Stimulated activated CD8-positive, alpha-beta memory T cell treated with anti-CD3 and anti-CD28 coated beads, Interleukin-7, amount 100 ng/mL, for 1 hour (primary cell): Measurements from ENCODE around the gene KRT84.
"Not testable (repeated sequence)": the region's sequence is repeated elsewhere in the genome, so short reads cannot be mapped to it uniquely, and the experiment has no call there.

ENCODE experiments used
- DNase-seq, 2 donors: peaks; one replicate each; pipeline ENCODE4 v3.0.0-alpha.2; 2020; ENCODE audit warnings: low read depth in 2 of 2

The KRT84 gene

GRCh38 chr12:52360663-52361271 lies 24.7 kb downstream of the KRT84 start:
- DNase-seq: no peak

- DNase-seq: no peak
These were observed 25.3 kb downstream of the KRT84 start for GRCh38 chr12:52360106-52360662.

- no peak for DNase-seq
These were observed 25.8 kb downstream of the KRT84 start for GRCh38 chr12:52359621-52360061.

DNA sequence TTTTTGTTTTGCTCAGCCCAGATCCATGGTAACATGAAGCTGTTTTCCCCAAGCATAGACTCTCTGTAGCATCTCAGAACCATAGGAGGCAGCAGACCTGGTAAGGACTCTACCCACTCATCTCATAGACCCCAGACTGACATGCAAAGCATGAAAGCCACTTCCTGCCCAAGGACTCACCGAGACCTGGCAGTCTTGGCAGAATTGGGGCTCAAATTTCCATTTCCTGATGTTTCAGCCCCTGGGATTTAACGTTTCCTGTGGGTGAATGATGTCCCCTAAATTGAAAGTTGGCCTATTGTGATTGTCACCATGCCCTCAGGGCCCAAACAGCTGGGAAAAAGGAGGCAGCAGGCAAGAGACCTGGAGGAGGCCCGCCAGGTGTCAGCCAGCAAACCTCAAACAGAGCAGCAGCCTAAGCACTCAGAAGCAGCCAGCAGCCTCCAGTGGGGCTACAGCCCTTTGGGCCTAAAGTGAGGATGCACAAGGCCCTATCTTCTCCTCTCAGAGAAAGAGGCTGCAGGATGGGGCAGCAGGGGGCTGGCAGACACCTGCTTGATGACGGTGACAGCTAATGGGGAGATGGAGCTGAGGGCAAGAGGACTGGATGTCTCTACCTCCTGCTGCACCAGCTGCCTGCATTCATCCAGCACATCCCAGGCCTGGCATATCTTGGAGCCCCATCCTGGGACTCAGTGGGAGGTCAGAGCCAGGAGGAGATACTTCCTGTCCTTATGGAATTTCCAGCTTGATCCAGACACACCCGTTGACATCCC lies 26.7 kb downstream of the KRT84 start:
- no peak for DNase-seq

DNA sequence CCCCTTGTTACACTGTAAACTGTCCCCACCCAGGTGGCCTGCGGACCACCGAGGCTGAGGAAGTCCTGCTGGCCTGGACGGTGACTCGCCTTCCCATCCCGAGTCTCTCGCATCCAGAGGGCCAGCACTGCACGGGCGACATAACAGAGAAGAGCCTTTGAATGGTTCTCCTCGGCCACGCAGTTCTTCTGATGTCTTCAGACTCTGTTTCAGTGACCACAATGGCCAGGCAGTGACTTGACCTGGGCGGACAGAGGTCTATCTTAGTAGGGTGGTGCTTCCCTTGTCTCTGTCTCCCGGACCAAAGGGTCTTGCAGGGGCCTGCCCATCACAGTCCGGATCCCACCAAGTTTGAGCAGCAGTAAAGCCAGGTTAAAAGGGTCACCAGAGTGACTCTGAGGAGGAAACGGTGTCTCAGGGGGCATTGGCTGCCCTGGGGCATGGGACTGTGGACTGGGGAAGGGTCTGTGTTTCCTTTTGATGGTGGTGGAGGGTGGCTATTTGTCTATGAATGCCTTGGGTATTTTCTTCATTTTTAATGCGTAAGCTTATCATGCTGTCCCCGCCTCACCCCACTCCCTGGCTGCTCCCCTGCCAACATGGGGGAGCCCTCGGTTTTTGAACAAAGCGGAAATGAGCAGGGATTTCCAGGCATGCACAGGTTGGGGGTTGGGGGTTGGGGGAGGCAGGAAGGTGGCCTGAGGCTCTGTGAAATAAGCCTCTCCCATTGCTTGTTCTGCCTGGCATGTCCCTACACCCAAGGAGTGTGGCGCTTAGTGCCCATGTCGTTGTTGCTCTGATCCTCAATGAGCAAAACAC lies 28.5 kb downstream of the KRT84 start:
- DNase-seq: no peak

GRCh38 chr12:52356031-52356761 lies 29.3 kb downstream of the KRT84 start:
- DNase-seq: no peak

- no peak for DNase-seq
These were observed 30.3 kb downstream of the KRT84 start for GRCh38 chr12:52355176-52355575.

- DNase-seq: no peak
These were observed 31.3 kb downstream of the KRT84 start for GRCh38 chr12:52354200-52354599.

DNA sequence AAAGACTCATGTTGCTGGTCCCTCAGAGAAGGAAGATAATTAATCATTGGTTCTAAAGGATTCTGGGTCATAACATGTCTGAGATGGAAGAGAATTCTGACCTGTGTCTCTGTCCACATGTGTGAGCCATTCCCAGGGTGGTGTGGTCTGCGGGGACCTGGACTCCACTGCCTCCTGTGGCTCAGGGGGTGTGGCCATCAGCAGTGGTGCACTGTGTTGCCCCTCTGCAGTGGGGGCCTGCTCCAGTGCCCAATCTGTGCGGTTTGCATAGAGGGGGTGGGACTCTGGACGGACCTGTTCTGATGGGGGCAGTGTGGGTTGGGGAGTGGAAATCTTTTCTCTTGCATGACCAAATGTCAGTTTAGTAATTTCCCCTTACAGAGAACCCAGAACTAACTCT lies 31.7 kb downstream of the KRT84 start:
- no peak for DNase-seq

GRCh38 chr12:52352951-52353350 lies 32.5 kb downstream of the KRT84 start:
- no peak for DNase-seq

GRCh38 chr12:52351196-52352059 lies 34.0 kb downstream of the KRT84 start:
- DNase-seq: peak; percentile 21 to 30

DNA sequence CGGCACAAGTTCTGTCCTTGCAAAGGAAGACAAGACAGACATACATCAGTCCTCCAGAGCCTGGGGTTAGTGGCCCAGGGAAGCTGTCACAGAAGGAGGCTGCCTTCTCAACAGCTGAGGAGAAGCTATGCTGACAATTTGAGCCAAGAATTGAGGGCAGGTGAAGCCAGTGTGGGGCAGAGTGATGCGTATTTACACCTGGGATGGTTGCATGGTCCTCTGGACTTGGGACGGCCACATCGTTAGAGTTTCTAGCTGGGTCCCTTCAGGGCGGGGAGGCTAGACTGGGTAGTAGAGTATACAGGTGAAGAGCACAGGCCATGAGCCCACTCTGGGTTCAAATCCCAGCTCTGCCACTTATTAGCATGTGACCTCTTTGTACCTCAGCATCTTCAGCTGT lies 34.7 kb downstream of the KRT84 start:
- DNase-seq: no peak

DNA sequence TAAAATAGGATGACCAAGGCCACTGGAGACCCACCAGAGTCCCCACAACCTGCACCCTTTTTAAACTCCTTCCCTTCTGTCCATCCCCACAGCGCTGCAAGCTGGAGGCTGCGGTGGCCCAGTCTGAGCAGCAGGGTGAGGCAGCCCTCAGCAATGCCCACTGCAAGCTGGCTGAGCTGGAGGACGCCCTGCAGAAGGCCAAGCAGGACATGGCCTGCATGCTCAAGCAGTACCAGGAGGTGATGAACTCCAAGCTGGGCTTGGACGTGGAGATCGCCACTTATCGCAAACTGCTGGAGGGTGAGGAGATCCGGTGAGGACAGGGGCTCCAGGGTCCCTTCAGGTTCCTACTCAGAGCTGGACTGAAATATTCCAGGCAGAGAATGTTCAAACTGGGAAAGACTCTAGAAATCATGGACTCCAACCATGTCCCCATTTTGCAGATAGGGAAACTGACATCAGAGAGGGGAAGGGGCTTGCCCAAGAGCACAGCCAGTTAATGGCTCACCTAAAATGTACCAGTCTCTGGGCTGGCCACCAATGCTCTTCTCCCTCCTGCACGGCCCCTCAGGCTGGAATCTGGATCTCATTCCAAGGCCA lies 35.3 kb downstream of the KRT84 start:
- DNase-seq: no peak

- DNase-seq: no peak
These were observed 36.3 kb downstream of the KRT84 start for GRCh38 chr12:52349196-52349595.

GRCh38 chr12:52347551-52348510 lies 37.6 kb downstream of the KRT84 start:
- no peak for DNase-seq

DNA sequence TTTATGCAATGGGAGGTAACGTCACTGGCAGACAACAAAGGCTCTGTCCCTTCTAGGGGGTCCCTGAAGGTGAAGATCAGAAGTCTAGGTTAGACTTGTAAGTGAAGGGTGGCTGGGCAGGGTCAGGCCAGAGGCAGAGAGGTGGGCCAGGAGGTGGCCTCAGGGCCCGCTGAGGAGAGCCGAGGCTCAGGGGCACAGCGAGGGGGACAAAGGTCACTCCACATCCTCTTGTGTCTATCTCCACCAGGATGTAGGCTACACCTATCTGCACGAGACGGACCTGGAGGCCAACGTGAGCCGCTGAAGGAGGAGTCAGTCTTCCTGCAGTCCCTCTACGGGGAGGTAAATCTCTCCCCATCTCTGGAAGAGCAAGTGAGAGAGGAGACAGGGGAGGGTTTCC lies 38.4 kb downstream of the KRT84 start:
- DNase-seq: no peak

GRCh38 chr12:52346593-52346992 lies 38.9 kb downstream of the KRT84 start:
- DNase-seq: no peak

DNA sequence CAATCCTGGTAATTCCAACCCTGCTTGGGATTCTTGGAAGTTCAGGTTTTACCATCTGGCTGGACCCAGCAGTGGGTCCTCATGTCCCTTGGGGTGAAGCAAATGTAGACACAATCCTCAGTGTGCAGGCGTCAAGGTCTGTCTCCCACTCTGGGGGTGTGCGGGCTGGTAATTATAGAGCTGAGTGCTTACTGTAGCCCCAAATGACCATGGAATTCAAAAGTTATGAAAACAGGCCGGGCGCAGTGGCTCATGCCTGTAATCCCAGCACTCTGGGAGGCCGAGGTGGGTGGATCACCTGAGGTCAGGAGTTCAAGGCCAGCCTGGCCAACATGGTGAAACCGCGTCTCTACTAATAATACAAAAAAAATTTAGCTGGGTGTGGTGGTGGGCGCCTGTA lies 40.4 kb downstream of the KRT84 start:
- DNase-seq: not testable (repeated sequence)

GRCh38 chr12:52344111-52344510 lies 41.3 kb downstream of the KRT84 start:
- no peak for DNase-seq
